ENCODE measurements around the gene OR2G6.
"Not testable (repeated sequence)": the region's sequence is repeated elsewhere in the genome, so short reads cannot be mapped to it uniquely, and the experiment has no call there.

- TF ChIP-seq MYNN (CRISPR knock-in tag; IDR thresholded peaks at IDR 0.05; ENCODE audit: low read depth); FOXP1 (IDR thresholded peaks at IDR 0.05); FOXP1 (CRISPR knock-in tag; IDR thresholded peaks at IDR 0.05); HINFP (CRISPR knock-in tag; IDR thresholded peaks at IDR 0.05; ENCODE audit: low read depth); RNF2 (conservative IDR thresholded peaks at IDR 0.05; ENCODE audit: low read depth): not testable (repeated sequence)
Measured at GRCh38 chr1:248551027-248551426, 43.2 kb downstream of the OR2G6 start.
